NCI-H460 (cell line): ENCODE results near the gene TAGLN2. TPM values are rescaled to one million over a fixed set of nuclear protein-coding genes. Genes with fewer than 3 reads are reported as not detected.

ENCODE experiments used
- DNase-seq: peaks from one replicate; pipeline ENCODE4 v3.0.0-alpha.2; 2016; ENCODE audit warnings: low read depth; ENCODE audit errors: extremely low read depth
- total RNA-seq: library from RNA; depleted of rRNA; stranded (reverse); fragments of >200 nt; shearing (Covaris generic); gene quantifications from 2 replicates; pipeline ENCODE4 v1.2.3, GENCODE V29; 2014

Gene TAGLN2
- total RNA-seq, 1 experiment from 2014 or later: 137 TPM

DNA sequence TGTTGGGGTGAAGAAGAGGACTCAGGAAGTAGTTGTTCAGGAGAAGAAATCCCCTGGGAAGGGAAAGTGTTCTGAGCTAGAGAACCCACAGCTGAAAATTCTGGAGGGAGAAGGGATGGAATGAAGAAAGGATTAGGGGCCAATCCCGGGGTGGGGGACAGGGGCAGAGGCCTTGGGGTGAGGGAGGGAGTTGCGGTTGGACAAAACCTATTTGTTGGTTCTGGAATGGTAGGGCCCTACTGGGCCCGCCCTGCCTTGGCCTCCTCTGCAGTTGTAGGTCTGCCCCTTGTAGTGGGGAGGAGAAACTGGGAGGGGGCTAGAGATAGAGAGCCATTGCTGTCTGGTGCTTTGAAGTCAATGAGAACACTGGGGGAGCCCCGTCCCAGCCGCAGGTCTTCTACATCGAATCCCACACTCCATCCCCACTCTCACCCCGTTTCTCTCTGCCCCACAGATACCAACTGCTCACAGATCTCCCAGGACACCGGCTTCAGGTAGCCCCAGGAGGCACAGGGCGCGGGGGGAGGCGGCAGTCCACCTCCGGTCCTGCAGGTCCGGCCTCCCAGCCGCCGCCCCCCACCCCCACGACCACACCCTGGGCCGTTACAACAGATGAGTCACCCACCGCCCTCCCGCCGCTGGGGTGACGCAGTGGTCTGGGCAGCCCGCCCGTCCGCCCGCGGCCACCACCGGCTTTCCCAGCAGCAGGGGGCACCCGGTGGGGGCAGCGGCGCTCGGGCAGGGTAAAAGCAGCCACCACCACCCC lies 1.1 kb downstream of the TAGLN2 start:
- peak; percentile 82 for DNase-seq

DNA sequence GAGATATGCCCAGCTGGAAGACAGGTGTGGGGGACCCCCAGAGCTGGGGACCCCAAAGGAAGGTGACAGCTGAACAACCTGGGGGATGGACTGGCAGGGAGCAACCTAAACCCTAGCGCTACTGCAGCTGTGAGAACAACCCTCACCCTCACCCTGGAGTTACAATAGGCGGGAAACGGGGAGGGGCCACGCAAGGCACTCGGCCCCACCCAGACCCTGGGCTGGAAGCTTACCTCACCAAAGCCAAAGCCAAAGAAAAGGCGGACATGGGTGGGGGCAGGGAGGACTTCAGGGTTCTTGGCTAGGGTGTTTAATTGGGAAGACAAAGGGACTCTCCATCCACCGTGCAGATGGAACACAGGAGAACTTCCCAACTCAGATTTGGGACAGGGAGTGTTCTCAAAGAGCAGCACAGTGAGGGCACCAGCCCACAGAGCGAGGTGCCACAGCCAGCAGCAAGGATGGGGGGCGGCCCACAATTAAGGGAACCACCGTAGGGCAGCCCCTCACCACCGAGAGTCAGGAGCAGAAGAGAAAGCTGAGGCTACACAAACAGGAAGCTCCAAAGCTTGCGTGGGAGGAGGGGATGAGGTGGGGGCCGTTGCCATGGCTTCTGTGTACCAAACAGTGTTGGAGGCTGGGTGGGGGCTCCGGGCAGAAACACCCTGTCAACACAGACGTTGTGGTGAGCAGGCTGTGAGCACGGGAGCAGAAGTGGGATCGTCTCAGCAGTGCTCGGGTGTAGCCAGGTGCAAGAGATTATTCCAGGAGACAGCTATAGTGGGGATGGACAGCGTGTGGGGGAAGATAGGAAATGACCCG lies 1.9 kb downstream of the TAGLN2 start:
- no peak for DNase-seq

DNA sequence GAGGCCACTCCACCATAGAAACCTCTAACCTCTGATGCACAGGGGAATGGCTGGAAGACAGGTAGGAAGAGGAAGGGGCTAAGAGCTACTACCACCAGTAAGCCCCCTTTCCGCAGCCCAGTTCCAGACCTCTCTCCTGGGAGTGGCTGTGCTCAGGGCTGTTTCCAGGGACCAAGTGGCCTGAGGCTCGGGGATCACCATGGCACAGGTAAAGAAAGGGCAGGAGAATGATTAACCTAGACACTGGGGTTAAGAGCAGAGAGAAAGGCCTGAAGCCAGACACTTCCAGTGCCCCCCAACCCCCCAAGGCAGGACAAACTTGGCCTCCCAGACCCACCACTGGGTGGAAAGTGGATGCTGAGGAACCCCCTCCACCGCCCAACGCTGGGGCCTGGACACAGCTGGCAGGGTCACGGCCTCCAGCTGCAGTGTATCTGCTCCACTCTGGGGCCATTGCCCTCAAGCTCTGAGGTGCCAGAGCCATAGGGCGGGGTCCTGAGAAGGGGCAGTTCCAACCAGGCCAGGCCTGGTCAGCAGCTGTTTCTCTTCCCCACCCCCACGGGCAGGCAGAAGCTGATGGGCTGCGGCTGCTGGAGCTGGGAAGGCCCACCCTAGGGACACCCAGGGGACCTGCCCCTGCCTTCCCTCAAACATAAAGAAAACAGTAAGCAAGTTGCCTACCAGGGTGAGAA lies 2.6 kb downstream of the TAGLN2 start:
- no peak for DNase-seq

DNA sequence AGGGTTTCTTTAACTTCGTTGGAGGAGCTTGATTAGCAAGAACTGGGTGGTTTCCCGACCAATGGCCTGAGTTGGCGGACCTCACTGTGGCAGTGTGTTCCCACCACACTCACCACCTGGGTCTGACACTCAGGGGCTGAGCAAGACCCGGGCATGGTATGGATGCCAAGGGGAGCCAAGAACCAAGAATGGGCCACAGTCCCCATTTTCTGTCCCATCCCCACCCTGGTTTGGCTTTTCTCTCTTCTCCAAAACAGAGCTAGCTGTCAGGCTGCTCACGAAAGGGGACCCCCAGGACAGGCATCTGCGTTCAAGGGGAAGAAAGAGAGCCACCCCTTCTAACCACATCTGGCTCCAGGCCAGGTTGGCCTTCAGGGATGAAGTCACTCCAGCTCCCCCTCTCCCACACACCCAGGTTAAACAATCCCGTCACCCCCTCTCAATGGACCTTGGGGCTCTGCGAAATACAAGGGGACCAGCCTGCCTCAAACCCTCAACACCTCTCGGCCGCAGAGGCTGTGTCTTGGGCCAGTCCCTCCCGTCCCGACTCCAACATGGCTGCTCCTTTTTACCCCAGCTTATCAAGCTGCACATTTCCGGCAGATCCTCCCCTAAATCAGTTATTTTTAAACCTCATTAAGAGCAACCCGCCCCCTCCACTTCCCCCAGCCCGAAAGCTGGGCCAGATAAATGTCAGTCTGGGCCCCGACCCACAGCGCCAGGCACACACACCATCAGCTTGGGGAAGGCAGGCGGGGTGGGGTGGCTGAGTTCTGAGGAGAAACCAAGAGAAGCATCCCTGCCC lies 3.4 kb downstream of the TAGLN2 start:
- DNase-seq: no peak

DNA sequence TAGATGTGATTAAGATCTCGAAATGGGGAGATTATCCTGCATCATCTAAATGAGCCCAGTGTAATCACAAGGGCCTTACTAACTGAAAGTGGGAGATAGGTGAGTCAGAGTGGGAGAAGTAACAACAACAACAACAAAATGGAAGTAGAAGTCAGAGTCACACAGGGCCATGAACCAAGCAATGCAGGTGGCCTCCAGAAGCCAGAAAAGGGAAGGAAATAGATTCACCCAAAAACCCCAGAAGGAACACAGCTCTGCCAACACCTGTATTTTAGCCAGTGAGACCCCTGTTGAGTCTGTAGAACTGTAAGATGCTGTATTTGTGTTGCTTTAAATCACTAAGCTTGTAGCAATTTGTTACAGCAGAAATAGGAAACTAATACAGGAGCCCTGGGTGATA lies 4.1 kb downstream of the TAGLN2 start:
- DNase-seq: no peak

DNA sequence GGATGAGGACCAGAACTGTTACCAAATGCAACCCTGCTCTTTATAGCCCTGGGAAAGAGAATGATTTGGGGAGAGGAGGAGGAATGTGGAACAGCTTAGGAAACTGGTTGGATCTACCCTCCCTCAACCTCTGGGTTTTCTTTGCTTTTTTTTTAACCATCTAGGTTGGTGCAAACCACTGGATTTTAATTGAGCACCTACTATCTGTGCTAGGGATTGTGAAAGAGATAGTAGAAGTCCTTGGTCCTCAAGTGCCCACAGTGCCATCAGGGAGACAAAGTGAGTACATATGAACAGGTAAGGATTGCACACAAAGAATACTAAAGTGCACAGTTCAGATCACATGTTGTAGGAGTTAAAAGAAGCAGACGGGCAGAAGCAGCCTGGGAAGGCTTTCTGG lies 4.7 kb downstream of the TAGLN2 start:
- no peak for DNase-seq

DNA sequence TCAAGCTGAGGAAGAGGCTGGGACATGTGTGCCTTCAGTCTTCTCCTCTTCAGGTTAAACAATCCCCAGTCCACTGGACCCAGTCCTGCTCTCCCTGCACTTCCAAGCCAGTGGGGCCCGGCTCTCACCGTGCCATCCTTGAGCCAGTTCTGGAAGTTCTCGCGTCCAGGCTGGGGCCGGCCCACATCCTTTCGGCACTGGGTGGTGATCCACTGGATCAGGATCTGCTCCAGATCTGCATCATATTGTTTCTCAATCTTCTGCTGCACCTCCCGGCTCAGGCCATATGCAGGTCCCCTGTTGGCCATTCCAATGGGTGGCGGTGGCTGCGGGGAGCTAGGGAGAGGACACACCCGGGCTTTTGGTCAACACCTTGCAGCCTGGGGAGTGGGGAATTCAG lies 5.1 kb downstream of the TAGLN2 start:
- DNase-seq: no peak

DNA sequence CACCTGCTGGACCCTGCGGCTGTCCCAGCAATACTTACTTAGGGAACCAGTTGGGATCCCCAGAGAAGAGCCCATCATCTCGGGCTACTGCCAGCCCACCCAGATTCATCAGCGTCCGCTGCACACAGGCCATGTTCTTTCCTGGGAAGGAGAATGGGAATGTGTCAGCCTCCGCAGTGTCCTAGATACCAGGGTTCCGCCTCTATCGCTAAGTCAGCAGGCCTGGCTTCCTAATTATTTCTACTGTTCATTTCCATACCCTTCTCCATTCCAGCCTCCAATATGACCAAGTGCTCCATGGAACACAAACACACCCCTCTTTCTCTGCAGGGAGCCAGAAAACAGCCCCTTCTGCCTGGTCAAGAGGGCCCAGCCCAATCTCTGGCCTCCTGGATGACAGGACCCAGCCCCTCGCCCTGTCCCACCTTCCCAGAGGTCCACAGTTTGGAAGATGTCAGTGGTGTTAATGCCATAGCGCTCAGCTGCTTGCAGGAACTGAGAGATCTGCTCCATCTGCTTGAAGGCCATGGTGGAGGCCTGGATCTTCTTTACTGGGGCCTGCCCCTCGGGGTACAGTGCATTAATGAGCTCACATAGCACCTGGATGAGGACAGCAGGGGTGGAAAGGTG lies 6.0 kb downstream of the TAGLN2 start:
- DNase-seq: no peak

DNA sequence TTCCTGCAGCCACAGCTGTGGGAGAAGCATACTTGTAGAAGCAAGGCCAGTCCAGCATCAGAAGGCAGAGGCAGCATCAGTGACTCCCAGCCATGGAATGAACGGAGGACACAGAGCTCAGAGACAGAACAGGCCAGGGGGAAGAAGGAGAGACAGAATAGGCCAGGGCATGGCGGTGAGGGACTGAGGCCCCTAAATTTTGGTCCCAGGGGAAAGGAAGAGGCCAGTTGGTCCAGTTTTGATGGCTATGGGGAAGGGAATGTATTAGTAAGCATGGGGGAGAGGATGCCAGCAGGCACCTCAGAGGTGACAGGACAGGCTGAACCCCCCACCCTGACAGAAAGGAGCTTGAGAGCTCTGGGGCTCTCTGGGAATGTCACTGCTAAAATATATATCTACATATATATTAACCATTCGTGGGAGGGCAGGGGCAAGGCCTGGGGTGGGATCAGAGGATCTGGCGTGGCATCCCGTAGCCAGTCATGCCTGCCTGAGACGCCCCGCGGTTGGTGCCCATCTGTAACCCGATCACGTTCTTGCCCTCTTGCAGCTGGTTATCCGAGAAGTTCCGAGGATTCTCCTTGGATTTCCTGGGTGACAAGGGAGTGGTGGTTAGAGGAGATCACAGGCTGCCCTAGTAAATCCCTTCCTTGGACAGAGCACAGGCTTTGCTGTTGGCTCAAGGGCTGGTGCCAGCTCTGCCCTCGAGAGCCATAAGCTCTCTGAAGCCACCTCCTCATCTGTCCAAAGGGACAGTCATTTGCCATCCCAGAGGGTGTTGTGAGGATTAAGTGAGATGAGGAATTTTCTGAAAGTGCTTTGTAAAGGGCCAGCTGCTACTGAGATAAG lies 6.7 kb downstream of the TAGLN2 start:
- no peak for DNase-seq

DNA sequence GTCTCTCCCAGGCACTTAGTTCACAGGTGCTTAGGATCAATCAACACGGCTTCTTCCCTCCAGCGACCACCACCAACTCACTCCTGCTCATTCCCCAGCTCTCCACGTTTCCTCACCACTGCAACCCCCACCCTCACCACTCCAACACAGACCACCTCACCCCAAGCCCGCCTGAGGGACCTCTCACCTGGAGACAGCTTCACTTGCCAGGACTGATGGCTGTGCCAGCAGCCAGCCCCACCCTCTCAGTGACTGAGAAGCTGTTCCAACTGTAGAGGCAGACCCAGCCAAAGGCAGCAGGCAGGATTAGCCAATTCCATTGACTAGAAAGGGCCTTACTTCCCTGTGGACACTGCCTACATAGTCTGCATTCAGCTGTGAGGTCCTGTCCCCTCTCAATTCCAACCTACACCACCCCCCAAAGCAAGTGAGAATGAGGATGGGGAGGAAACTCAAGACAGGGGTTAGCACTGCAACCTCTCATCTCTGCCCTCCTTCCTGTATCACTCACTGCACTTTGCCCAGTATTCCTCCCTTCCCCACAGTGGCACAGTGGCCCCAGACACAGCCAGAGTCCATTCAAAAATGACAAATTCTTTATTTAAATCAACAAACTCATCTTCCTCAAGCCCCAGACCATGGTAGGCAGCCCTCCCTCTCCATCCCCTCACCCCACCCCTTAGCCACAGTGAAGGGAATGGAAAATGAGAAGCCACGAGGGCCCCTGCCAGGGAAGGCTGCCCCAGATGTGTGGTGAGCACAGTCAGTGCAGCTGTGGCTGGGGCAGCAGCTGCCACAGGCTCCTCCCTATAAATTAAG lies 7.6 kb downstream of the TAGLN2 start:
- DNase-seq: no peak

DNA sequence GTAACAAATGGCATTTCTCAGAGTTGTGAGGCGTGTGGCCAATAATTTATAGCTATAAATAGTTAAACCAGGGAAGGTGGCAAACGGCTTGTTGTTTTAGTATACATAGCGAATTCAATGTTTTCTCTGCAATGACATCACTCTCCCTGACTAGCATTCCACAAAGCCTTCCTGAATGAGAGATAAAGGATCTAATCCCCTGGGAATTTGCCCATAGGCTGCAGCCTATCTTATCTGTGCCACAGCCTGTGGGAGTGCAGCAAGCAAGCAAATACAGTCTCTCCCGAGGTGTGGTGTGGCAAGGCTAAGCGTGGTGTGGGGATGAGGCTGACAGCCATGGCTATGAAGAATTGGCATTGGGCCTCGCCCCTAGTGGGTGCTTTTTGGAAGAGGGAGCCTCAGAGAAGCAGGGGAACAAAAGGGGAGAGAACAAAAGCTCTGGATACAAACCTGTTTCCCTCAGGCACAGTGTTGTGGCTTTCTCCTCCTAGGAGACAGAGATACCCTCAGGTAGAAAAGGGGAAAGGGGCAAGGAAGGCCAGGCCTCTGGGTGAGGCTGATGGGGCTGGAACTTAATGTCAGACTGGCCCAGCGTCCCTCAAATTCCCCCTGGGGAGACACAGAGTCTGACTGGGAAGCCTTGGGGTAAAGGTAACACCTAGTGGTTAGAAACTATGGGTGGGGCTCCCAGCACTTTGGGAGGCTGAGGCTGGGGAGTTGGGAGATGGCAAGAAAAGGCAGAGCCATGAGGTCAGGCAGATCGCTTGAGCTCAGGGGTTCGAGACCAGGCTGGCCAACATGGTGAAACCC lies 8.9 kb downstream of the TAGLN2 start:
- peak; percentile 92 for DNase-seq

DNA sequence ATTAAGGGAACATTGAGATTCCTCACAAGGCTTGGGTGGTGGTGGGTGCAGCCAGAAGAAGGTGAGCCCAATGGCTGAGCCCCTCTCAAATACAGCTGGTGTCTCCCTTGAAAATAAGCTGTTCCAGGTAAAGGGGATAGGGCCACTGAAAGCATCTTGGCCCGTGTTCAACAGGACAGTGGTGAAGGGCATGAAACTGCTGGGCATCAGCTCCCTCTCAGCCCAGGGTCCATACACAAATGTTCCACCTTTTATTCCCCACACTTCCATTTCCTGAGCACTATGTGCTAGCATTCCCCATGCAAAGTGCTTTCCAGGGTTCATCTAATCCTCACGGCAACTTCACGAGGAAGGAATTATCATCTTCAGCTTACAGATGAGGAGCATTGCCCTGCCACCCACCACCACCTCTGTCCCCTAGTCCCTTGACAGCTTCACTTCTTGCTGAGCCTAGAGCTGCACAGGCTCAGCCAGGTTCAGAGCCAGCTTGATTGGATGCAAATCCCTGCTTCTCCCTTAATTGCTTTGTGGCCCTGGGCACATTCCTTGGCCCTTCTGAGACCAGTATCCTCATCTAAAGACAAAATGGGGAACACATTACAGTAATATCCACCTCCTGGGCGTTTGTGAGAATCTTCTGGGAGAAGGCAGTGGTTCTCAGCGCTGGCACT lies 9.6 kb downstream of the TAGLN2 start:
- DNase-seq: no peak

DNA sequence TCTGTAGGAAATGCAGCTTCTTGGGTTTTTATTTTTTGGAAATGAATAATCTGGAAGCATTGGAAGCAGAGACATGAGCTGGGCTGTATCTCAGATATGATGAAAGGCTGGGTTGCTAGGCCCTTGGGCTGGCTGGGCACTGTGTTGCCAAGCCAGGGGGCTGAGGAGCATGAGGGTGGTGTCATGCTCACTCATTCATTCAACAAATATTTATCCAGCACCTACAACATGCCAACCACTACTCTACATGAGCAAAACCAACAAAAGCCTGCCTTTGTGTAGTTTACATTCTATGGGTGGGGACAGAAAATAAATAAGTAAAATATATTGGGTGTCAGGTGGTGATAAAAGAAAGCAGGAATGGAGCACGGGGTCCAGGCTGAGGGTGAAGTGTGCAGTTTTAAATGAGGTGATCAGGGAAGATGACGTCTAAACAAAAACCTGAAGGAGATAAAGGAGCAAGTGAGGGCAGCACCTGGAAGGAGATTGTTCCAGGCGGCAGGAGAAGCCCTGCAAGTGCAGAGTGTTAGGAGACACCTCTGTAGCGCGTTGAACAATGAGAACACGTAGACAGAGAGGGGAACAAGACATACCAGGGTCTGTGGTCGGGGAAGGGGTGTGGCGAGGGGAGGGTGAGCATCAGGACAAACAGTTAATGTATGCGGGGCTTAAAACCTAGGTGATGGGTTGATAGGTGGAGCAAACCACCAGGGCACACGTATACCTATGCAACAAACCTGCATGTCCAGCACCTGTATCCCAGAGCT lies 10.9 kb downstream of the TAGLN2 start:
- no peak for DNase-seq

DNA sequence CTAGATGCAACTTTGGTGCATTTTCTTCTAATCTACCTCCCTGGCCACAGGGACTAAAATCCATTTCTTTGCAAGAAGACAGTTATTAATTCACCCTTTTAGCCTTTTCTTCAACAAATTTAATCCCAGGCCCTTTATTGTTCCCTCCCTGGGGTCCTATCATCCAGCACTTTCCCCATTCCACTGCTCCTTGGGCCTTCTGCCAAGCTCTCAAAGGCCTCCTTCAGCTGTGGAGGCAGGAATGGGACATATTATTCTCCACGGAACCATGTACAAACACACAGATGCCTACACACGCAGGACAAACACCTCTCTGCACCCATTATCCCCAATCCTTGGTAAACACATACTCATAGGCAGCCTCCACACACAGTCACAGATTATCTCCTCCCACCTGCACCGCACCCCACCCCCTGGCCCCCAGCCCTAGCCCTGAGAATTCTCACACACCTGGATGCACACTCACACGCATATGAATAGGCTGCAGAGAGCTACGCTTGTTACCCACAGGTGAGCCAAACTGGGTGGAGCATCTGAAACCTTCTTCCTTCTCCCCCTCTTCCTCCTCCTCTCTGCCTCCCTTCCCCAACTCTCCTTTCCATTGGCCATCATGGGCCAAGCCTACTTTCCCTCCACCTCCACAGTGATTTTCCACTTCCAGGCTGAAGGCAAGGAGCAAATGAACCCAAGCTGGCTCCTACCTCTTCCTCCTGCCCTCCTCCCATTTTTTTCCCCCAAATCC lies 11.7 kb downstream of the TAGLN2 start:
- DNase-seq: no peak

DNA sequence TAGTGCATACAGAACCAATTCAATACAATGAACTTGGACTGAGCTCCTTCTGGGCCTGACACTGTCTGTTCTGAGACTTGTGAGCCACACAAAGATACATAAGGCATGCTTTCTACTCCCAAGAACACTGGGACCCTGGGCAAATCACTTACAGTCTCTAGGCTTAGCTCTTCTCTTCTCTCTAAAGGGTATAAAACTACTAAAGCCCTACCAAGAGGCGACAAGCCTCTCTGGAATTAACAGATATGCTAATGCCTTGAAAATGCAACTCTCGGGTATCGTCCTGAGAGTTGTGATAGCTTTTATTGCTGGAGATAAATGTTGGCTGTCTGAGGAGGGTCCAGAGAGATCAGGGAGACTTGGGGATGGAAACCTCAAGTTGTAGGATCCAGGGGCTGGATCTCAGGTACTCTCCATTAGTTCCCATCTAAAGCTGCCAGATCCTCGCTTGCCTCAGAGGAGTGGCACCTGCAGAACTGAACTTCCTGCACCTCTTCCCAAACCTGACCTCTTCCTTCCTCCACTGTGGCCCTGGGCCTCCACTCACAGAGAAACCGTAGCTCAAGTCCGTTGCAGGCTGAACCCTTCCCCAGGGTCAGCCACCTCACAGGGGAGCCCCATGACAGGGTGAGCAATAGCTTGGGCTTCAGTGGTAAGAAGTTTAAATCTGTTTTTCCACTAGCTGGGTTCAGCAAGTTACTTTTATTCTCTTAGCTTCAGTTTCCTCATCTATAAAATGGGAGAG lies 13.8 kb downstream of the TAGLN2 start:
- DNase-seq: no peak
